K562 (cell line): ENCODE results near the gene ST7. TPM values are rescaled to one million over a fixed set of nuclear protein-coding genes. Genes with fewer than 3 reads are reported as not detected.

Experiments
- ATAC-seq: fragments of 200-7000 bp; cut with Tn5 transposase; 3 replicates; pipeline ENCODE4 v1.9.1; 2020; ENCODE audit warnings: moderate library complexity
- BruUV-seq: library from RNA; stranded (reverse); fragments of 400-500 nt; replicated peaks from 2 replicates; lab custom pipeline; 2021; lab: Mats Ljungman, UMichigan
- CTCF ChIA-PET: fragments of 300-600 bp; formaldehyde crosslinking; extraction: SDS; loops from one replicate; lab custom pipeline; 2021; ENCODE audit warnings: low intra/inter-chr PET ratio; lab: Yijun Ruan, JAX
- POLR2A ChIA-PET: fragments of 300-600, 350-650 bp; sonication (Branson Sonifier 250); formaldehyde crosslinking; extraction: SDS; loops from one replicate; lab custom pipeline; 2021; ENCODE audit warnings: antibody characterized with exemption, inconsistent platforms; lab: Yijun Ruan, JAX
- DNase-seq, 4 experiments: peaks; one replicate each; pipeline versions ENCODE4 v3.0.0 to v3.0.0-alpha.2; 2011 to 2018; ENCODE audit warnings: low spot score in 3 of 4, mixed read lengths in 3 of 4; ENCODE audit errors: extremely low read depth in 1 of 4
- FAIRE-seq: peaks from 2 replicates; lab custom pipeline; 2011; peaks lifted over from hg19 to GRCh38; lab: Jason Lieb, UNC
- H2AFZ ChIP-seq: 2 replicates; pipeline ENCODE4 v1.6.0; 2011; ENCODE audit warnings: low read depth, low read length, control low read depth, inconsistent platforms
- H3K27ac ChIP-seq: fragments of 200-600 bp; 3 replicates; pipeline ENCODE4 v1.8.0; 2011; ENCODE audit warnings: low read depth, mild to moderate bottlenecking, control low read depth, inconsistent platforms, low read length, moderate library complexity, mixed read lengths; ENCODE audit errors: extremely low read depth
- H3K27me3 ChIP-seq, 2 experiments: fragments of 300-600 bp in 1 of 2; 2 replicates in 1 of 2; 3 replicates in 1 of 2; pipeline versions ENCODE4 v1.6.0 to v1.8.0; 2011; ENCODE audit warnings: inconsistent platforms in 2 of 2, low read length in 2 of 2, mild to moderate bottlenecking in 1 of 2, mixed read lengths in 1 of 2, moderate library complexity in 1 of 2; ENCODE audit not compliant: control insufficient read depth in 2 of 2, insufficient read depth in 2 of 2
- H3K36me3 ChIP-seq: fragments of 300-600 bp; 3 replicates; pipeline ENCODE4 v1.8.0; 2011; ENCODE audit warnings: mild to moderate bottlenecking, low read length, inconsistent platforms; ENCODE audit not compliant: control insufficient read depth, insufficient read depth
- H3K4me1 ChIP-seq, 2 experiments: fragments of 200-600 bp in 1 of 2; replicated peaks in 1 of 2; 2 replicates in 1 of 2; 3 replicates in 1 of 2; pipeline versions ENCODE4 v1.5.1 to v1.8.0; 2011; ENCODE audit warnings: inconsistent platforms in 2 of 2, low read length in 2 of 2, mild to moderate bottlenecking in 1 of 2, mixed read lengths in 1 of 2, moderate library complexity in 1 of 2; ENCODE audit not compliant: control insufficient read depth in 2 of 2, insufficient read depth in 2 of 2
- H3K4me2 ChIP-seq: 2 replicates; pipeline ENCODE4 v1.6.1; 2011; ENCODE audit warnings: low read length, control low read depth, inconsistent platforms, mixed read lengths; ENCODE audit not compliant: insufficient read depth
- H3K4me3 ChIP-seq: fragments of 200-600 bp; sonication (generic), shearing (Covaris generic); 2 replicates; pipeline ENCODE4 v1.5.1; 2016; ENCODE audit warnings: control low read depth, inconsistent platforms
- H3K79me2 ChIP-seq: fragments of 200-600 bp; 3 replicates; pipeline ENCODE4 v1.8.0; 2011; ENCODE audit warnings: low read length, inconsistent platforms; ENCODE audit not compliant: control insufficient read depth, insufficient read depth
- H3K9ac ChIP-seq, 2 experiments: 2 replicates each; pipeline versions ENCODE4 v1.6.0 to v1.6.1; 2011; ENCODE audit warnings: low read depth in 2 of 2, low read length in 2 of 2, control low read depth in 1 of 2, inconsistent platforms in 1 of 2, mild to moderate bottlenecking in 1 of 2, mixed read lengths in 1 of 2; ENCODE audit not compliant: insufficient read depth in 1 of 2
- H3K9me1 ChIP-seq: one replicate; pipeline ENCODE4 v1.6.0; 2011; ENCODE audit warnings: inconsistent platforms, mild to moderate bottlenecking, low read length, moderate library complexity; ENCODE audit not compliant: control insufficient read depth, insufficient read depth
- H3K9me3 ChIP-seq: replicated peaks from 2 replicates; pipeline ENCODE4 v1.5.1; 2011; ENCODE audit warnings: low read depth, low read length, inconsistent platforms; ENCODE audit not compliant: control insufficient read depth, insufficient read depth
- H4K20me1 ChIP-seq: replicated peaks from 2 replicates; pipeline ENCODE4 v1.6.1; 2011; ENCODE audit warnings: low read length, inconsistent platforms, mixed read lengths; ENCODE audit not compliant: control insufficient read depth, insufficient read depth
- AFF4 ChIP-seq: sonication (generic); formaldehyde crosslinking; IDR thresholded peaks from 2 replicates; pipeline ENCODE4 v1.8.0; 2023; ENCODE audit warnings: mild to moderate bottlenecking, missing genetic modification reagents
- CBFA2T3 ChIP-seq: fragments of 450-650 bp; IDR thresholded peaks from 2 replicates; pipeline ENCODE4 v1.6.1; 2017
- CHD2 ChIP-seq: IDR thresholded peaks from 2 replicates; pipeline ENCODE4 v1.6.1; 2011; ENCODE audit warnings: low read depth, low read length
- E2F8 ChIP-seq: fragments of 450-650 bp; IDR thresholded peaks from 2 replicates; pipeline ENCODE4 v1.7.1; 2018; ENCODE audit warnings: mild to moderate bottlenecking, low read depth; ENCODE audit not compliant: partially characterized antibody
- ESRRA ChIP-seq: fragments of 450-650 bp; IDR thresholded peaks from 2 replicates; pipeline ENCODE4 v1.6.1; 2014; ENCODE audit warnings: low read depth, mild to moderate bottlenecking, moderate library complexity, borderline replicate concordance
- ETS2 ChIP-seq: IDR thresholded peaks from 2 replicates; pipeline ENCODE4 v1.6.1; 2016; ENCODE audit warnings: borderline replicate concordance, missing genetic modification characterization, mild to moderate bottlenecking, moderate library complexity, missing compliant biosample characterization; ENCODE audit not compliant: poor library complexity, severe bottlenecking
- HNRNPL ChIP-seq: fragments of 200-400 bp; formaldehyde crosslinking; IDR thresholded peaks from 2 replicates; pipeline ENCODE4 v1.6.1; 2017; ENCODE audit warnings: low read depth, mild to moderate bottlenecking, low read length
- KDM5B ChIP-seq: fragments of 200-600 bp; sonication (generic); IDR thresholded peaks from 2 replicates; pipeline ENCODE4 v1.6.1; 2012; ENCODE audit warnings: low read depth, mild to moderate bottlenecking, moderate library complexity, low read length, control low read depth, inconsistent platforms; ENCODE audit not compliant: insufficient replicate concordance
- NCOA6 ChIP-seq: fragments of 450-650 bp; IDR thresholded peaks from 2 replicates; pipeline ENCODE4 v1.6.1; 2017; ENCODE audit warnings: mild to moderate bottlenecking
- POLR2A ChIP-seq: fragments of 450-650 bp; conservative IDR thresholded peaks from 2 replicates; pipeline ENCODE4 v1.6.1; 2016
- PRMT5 ChIP-seq: sonication (generic); formaldehyde crosslinking; IDR thresholded peaks from 2 replicates; pipeline ENCODE4 v1.5.0; 2020; ENCODE audit warnings: missing genetic modification reagents
- PTBP1 ChIP-seq: fragments of 200-400 bp; formaldehyde crosslinking; IDR thresholded peaks from 2 replicates; pipeline ENCODE4 v1.6.1; 2017; ENCODE audit warnings: low read depth, low read length
- ZNF408 ChIP-seq: fragments of 250-450 bp; sonication (Bioruptor Pico); IDR thresholded peaks from 2 replicates; pipeline ENCODE4 v1.4.0; 2020; ENCODE audit warnings: low read depth, mild to moderate bottlenecking, moderate library complexity
- ZNF584 ChIP-seq: fragments of 200-800 bp; sonication (Bioruptor generic); IDR thresholded peaks from 2 replicates; pipeline ENCODE4 v1.6.1; 2016; ENCODE audit warnings: low read depth, mild to moderate bottlenecking, missing genetic modification characterization, missing compliant biosample characterization
- WGBS: fragments of 100-300 bp; shearing (Covaris generic); methylation state at CpG from one replicate; pipeline ENCODE4 v1.1.6; 2016; ENCODE audit warnings: low coverage, mixed read lengths; ENCODE audit not compliant: insufficient coverage; ENCODE audit errors: missing lambda C conversion rate; 5-methylcytosine and 5-hydroxymethylcytosine counted together
- in situ Hi-C: fragments of 300-500 bp; cut with MboI; formaldehyde crosslinking; loops from 4 replicates; pipeline ENCODE4 v1.15.0; 2018; ENCODE audit warnings: inconsistent platforms, mixed read lengths
- intact Hi-C: fragments of 100-400 bp; cut with micrococcal nuclease; formaldehyde crosslinking; loops from 2 replicates; pipeline ENCODE4 v1.14.2; 2022
- polyA plus RNA-seq, 8 experiments: library from polyadenylated mRNA; depleted of rRNA in 4 of 8; stranded (reverse) in 5 of 8; unstranded in 3 of 8; fragments of >200 nt; fragmentation: Nextera tagmentation in 2 of 8; fragmentation: Illumina TruSeq in 1 of 8; extraction: Ambion mirVana in 2 of 8; extraction: Trizol in 1 of 8; gene quantifications; 2 replicates each; pipeline versions ENCODE4 v1.2.1 to v1.2.3, GENCODE V29; 2011 to 2014; ENCODE audit warnings: inconsistent platforms in 1 of 8, missing spikeins in 1 of 8
- total RNA-seq, 7 experiments: library from RNA; depleted of rRNA in 6 of 7; stranded (reverse); fragments of >200 nt in 6 of 7; fragmentation: Illumina TruSeq in 2 of 7; extraction: Trizol in 2 of 7; gene quantifications; 2 replicates each; pipeline versions ENCODE4 v1.2.1 to v1.2.3, GENCODE V29; 2011 to 2021; ENCODE audit warnings: low replicate concordance in 1 of 7

The ST7 gene
- total and polyA plus RNA-seq, 9 of the 15 experiments (the other 6 are each of a cell fraction or from before 2014, with no cell fraction given), result 23.9 to 56.3 (median 36.9) TPM

- peak overlapping the region; percentile 95 for H3K27ac ChIP-seq
- POLR2A ChIA-PET, result interaction anchor here (0.6 to 5.0 kb wide), 25 partner anchors 10 to 254 kb away, joined by 3 to 40 read pairs (median 3); no protein-coding TSS in a partner anchor
- peak overlapping the region; percentile 96 to 98 for H3K9ac ChIP-seq
- CTCF ChIA-PET, result interaction anchor here (1.7 kb wide), 1 partner anchor 165 kb away, joined by 11 read pairs; no protein-coding TSS in a partner anchor
- FAIRE-seq (no peak), DNase-seq (peak; percentile 64 to 86 (median 84)), ATAC-seq (peak; percentile 59)
- H2AFZ ChIP-seq, result peak overlapping the region; percentile 80
- peaks cover 23 to 58% of the 10 kb centered on the region in 2 experiments for H3K4me1 ChIP-seq
- peaks cover 8% of the 10 kb centered on the region; the same call in 1 of the 3 replicates for H3K36me3 ChIP-seq
- in situ Hi-C loops, result loop anchor here (25.0 kb wide), 1 partner anchor 1233 kb away; the partner anchor contains the start of gene LSM8
- BruUV-seq, result no TSS peak
- H4K20me1 ChIP-seq, result no peaks in the 10 kb centered on the region
- peaks cover 47% of the 10 kb centered on the region for H3K79me2 ChIP-seq
- no peaks in the 10 kb centered on the region for H3K27me3 ChIP-seq
- intact Hi-C loops, result loop anchor here (2.0 to 10.0 kb wide), 5 partner anchors 61 to 1231 kb away; partner anchors contain the start of genes LSM8 and TES
- H3K9me3 ChIP-seq, result no peaks in the 10 kb centered on the region
- peak overlapping the region; percentile 79 for H3K4me3 ChIP-seq
- H3K9me1 ChIP-seq, result no peaks in the 10 kb centered on the region
- peak overlapping the region; percentile 96 for H3K4me2 ChIP-seq
- WGBS, result under 1% methylated on average over 61 of the region's 63 CpGs
- TF ChIP-seq PRMT5 (CRISPR knock-in tag), result no peak
- no peak for TF ChIP-seq CHD2
- TF ChIP-seq HNRNPL, result peak; percentile 51; the same call in 1 of the 2 replicates
- peak; percentile 70 for TF ChIP-seq POLR2A
- TF ChIP-seq KDM5B, result peak; percentile 80
- no peak for TF ChIP-seq ZNF408 (CRISPR knock-in tag)
- TF ChIP-seq E2F8, result peak; percentile 57
- TF ChIP-seq ZNF584 (CRISPR knock-in tag), result peak; percentile 53
- TF ChIP-seq ESRRA, result peak; percentile 57; the same call in 1 of the 2 replicates
- TF ChIP-seq NCOA6, result no peak
- TF ChIP-seq CBFA2T3, result no peak
- no peak; the same call in 1 of the 2 replicates for TF ChIP-seq PTBP1
- TF ChIP-seq AFF4 (CRISPR knock-in tag), result peak; percentile 53; the same call in 1 of the 2 replicates
- peak; percentile 80 for TF ChIP-seq ETS2 (tag)
These were observed 871 bp downstream of the ST7 start for GRCh38 chr7:116953906-116954838.
